NCI-H128 (cell line): Measurements from ENCODE around the gene TTC28.

Experiments used
- DNase-seq: peaks from one replicate; lab custom pipeline; 2025; ENCODE audit not compliant: unreplicated experiment; lab: John Stamatoyannopoulos, UW

Gene TTC28

GRCh38 chr22:28147401-28147800 is 532.2 kb downstream of the TTC28 start:
- DNase-seq, result no peak

GRCh38 chr22:28146401-28147314 is 533.0 kb downstream of the TTC28 start:
- no peak for DNase-seq

DNA sequence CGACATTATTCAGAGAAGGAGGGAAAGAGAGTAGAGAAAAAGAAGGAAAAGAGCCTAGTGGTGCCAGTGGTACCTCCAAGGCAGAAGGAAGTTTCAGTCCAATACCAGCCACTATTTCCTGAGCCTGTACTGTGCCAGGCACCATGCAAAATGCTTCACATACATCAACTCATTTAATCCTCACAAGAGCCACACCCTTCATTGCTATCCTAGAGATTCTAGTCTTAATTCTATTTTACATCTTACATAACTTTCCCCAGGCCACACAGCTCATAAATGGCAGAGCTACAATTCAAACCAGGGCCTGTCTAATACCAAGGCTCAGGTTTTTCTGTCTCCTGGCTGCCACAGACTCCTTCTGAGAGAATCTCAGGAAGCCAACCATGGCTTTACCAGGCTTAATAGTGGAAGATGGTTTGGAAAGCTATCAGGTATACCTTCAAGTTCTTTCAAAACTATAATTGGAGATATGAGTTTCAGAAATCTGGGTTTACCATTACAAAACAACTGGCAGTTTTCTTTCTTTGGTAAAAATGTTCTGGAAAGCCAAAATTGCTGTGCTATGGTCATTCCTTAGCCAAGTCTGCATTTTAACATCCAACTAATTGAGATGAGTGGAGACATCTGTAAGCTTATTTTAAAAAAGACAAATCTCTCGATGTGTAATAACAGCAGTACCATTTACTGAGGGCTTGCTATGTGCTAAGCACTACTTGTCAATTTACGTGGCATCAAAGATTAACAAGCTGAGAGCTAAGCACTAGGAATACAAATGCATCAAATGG is 535.5 kb downstream of the TTC28 start:
- DNase-seq, result no peak

DNA sequence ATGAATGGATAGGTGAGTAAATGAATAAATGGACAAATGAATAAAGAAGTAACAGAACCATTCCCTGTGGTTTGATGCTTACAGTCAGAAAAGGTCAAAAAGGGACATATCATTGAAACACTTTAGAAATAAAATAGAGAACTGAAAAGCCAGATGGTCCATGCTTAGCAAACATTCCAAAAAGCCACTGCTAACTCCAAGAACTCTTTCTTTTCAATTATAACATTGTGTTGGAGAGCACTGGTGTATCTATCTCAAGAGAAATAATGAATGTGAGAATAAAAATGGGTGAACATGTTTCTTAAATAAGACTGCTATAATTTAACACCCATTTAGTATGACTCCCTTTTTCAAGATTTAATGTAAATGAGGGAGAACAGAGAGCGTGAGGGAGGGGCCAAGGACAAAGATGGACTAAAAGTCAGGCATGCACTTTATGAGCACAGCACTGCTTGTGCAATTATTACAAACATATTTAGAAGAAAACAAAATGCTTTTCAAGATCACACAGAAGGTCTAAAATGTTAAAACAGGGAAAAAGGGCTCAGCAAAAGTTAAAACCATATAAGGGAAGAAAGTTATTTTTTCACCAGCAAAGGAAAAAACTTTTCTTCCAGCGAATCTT is 536.3 kb downstream of the TTC28 start:
- no peak for DNase-seq

DNA sequence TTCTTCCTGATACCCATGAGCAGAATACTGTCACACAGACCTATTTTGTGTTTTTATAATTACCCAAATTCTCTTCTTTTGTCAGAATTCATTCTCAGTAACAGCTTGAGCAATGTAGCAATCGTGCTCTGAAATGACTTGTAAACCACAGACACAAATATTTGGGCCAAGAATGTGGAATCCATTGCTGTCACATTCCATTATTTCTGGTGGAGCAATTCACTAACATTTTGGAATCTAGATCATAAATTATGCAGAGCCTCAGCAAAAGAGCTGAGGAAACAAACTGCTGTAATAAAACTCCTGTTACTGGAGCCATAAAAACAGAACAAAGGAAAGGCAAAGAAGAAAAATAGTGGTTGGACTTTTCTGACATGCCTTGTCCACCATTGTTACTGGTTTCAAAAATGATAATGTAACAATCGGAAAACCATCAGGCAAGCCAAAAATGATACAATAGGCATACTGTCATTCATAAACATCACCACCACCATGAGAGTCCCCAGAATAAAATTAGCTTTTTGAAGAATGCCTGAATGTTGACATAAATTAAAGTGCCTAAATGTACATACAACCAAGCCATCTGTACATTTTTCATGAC is 537.2 kb downstream of the TTC28 start:
- no peak for DNase-seq

GRCh38 chr22:28141614-28142013 is 538.0 kb downstream of the TTC28 start:
- no peak for DNase-seq

DNA sequence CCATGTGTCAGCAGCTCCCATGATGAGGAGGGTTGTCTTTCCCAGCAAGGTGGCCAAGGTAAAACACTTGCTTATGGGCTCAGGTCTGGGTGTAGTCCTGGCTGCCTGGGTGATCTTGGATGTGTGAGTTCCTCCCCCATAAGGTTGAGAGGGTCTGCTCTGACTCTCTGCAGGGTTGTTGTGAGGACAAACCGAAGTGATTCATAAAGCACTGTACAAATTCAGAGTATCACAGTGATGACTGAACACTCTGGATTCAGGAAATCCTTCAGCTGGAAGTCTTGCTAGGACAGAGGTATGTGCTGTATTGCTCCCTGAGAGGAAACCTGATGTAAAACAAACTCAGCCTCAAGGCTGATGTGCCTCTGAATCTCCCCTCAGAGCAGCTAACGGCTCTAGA is 539.7 kb downstream of the TTC28 start:
- no peak for DNase-seq

- DNase-seq, result no peak
These were observed 540.1 kb downstream of the TTC28 start for GRCh38 chr22:28139516-28139915.

- no peak for DNase-seq
These were observed 542.6 kb downstream of the TTC28 start for GRCh38 chr22:28137036-28137435.

DNA sequence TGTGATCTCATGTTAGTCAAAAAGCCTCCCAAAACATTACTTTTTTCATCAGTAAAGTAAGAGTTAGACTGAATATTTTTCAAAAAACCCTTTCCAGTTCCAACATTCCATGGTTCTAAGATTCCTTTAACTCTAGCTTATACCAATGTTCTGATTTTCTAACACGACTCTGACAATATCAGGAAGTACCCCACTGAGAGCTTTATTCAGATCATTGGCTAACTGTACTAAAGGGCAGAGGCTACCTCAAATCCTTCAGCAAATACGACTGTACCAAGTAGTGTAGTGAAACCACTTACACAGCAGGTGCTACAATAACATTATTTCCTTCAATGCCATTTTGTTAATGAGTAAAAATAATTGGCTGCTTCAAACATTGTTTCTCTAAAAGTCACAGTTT is 547.2 kb downstream of the TTC28 start:
- DNase-seq, result no peak

- no peak for DNase-seq
These were observed 550.2 kb downstream of the TTC28 start for GRCh38 chr22:28129319-28129962.

DNA sequence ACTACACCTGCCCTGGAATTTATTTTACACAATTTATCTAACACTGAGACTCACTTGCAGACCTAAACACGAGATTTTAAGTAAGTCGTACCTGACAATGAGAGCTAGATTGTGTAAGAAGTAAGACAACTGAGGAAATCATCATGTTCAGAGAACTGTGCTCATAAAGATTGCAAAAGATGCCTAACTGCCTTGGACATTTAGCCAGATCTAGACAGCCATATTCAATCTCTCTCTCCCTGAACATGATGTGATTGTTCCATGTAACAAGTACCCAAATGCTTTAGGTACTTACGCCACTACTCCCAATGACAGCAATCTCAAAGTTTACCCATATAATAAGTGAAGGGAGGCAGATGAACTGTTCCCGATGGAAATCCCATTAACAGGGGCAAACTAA is 550.8 kb downstream of the TTC28 start:
- no peak for DNase-seq

DNA sequence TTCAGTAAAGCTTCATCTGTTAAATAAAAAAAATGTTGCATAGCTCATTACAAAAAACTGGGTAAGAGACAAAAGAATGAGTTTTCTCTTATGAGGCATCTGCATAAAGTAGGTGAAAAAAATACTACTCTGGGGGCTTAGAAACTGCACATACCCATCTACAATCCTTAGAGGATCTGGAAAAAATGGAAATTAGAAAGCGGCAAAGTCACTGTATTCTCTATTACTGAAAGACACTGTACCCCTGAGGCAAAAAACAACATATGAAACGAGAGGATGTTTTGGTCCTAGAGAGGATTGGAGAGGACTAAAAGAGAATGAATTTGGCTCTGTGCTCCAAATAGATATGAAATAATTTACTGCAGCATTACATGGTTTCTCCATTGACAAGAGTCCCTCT is 553.8 kb downstream of the TTC28 start:
- no peak for DNase-seq

GRCh38 chr22:28123989-28124766 is 555.5 kb downstream of the TTC28 start:
- no peak for DNase-seq

- DNase-seq, result no peak
These were observed 558.7 kb downstream of the TTC28 start for GRCh38 chr22:28120691-28121592.

GRCh38 chr22:28118957-28119631 is 560.5 kb downstream of the TTC28 start:
- no peak for DNase-seq

GRCh38 chr22:28116219-28116673 is 563.4 kb downstream of the TTC28 start:
- no peak for DNase-seq

DNA sequence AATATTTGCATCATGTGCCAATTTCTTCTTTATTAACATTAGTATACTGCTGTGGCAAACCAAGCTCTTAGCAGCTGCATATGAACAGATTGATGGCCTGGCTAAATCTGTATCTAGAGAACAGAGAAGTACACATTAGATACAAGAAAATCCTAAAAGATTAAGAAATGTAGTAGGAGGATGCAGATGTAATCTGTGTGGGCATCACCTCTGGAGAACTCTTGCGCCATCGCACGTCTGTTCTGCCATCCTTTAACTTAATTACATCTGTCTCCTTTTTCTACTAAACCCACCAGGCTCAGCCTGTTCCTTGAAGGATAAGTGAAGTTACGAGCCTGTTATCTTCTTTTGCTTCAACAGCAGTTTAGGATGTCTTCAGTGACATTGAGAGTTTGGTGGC is 564.2 kb downstream of the TTC28 start:
- DNase-seq, result no peak
